Prostate gland (tissue), 2 donors: ENCODE results near the gene IPP.

ENCODE experiments used
- CTCF ChIP-seq, 4 experiments: fragments of 200-600 bp in 2 of 4; fragments of 450-650 bp in 2 of 4; sonication (generic) in 2 of 4; IDR thresholded peaks; 1 replicate in 3 of 4; 2 replicates in 1 of 4; pipeline ENCODE4 v1.5.1; 2016 to 2019; ENCODE audit warnings: antibody characterized with exemption in 4 of 4, mild to moderate bottlenecking in 2 of 4, moderate library complexity in 2 of 4
- POLR2A ChIP-seq: fragments of 450-650 bp; IDR thresholded peaks from one replicate; pipeline ENCODE4 v1.6.1; 2016; ENCODE audit warnings: antibody characterized with exemption, mild to moderate bottlenecking

- no peak for TF ChIP-seq POLR2A
- TF ChIP-seq CTCF (IDR thresholded peaks at IDR 0.05): no peak
These were observed 65.0 kb downstream of the IPP start for GRCh38 chr1:45685308-45686014.
